SK-N-DZ (cell line): ENCODE results near the gene FSTL5. TPM values are rescaled to one million over a fixed set of nuclear protein-coding genes. Genes with fewer than 3 reads are reported as not detected.
"Not testable (repeated sequence)": the region's sequence is repeated elsewhere in the genome, so short reads cannot be mapped to it uniquely, and the experiment has no call there.

Experiments used
- DNase-seq: peaks from one replicate; pipeline ENCODE4 v3.0.0-alpha.2; 2015; ENCODE audit warnings: low spot score
- polyA plus RNA-seq, 2 experiments: library from polyadenylated mRNA; depleted of rRNA; stranded (reverse); fragments of >200 nt; gene quantifications; 2 replicates each; pipeline ENCODE4 v1.2.3, GENCODE V29; 2014

Gene FSTL5
- 0.16 and 0.32 TPM in 2 replicates for polyA plus RNA-seq (2014; cell fraction: cytosol; rRNA removed)
- polyA plus RNA-seq (2014; cell fraction: nucleus; rRNA removed) = 0.15 and 0.37 TPM in 2 replicates

- peak; percentile 67 for DNase-seq
Observed at GRCh38 chr4:162163892-162164759, at the start of gene FSTL5. Gene FSTL5 (minus strand): TSS chr4:162164000. CDS start chr4:162111396, 52,604 bp downstream.

- no peak for DNase-seq
Observed at GRCh38 chr4:162209706-162210105, 45.9 kb upstream of the FSTL5 start.

GRCh38 chr4:162203478-162203877 lies 39.7 kb upstream of the FSTL5 start:
- not testable (repeated sequence) for DNase-seq

GRCh38 chr4:162201673-162202072 lies 37.9 kb upstream of the FSTL5 start:
- no peak for DNase-seq

- DNase-seq = no peak
Observed at GRCh38 chr4:162170509-162170908, 6.7 kb upstream of the FSTL5 start.

- no peak for DNase-seq
Observed at GRCh38 chr4:162164906-162165510, 1.2 kb upstream of the FSTL5 start.

GRCh38 chr4:162162672-162163071 lies 1.1 kb downstream of the FSTL5 start:
- DNase-seq = no peak

GRCh38 chr4:162157241-162157640 lies 6.6 kb downstream of the FSTL5 start:
- no peak for DNase-seq

GRCh38 chr4:162154862-162155540 lies 8.8 kb downstream of the FSTL5 start:
- no peak for DNase-seq

- DNase-seq = no peak
Observed at GRCh38 chr4:162151850-162152249, 11.9 kb downstream of the FSTL5 start.

- no peak for DNase-seq
Observed at GRCh38 chr4:162151386-162151785, 12.4 kb downstream of the FSTL5 start.

- DNase-seq = no peak
Observed at GRCh38 chr4:162149644-162150043, 14.2 kb downstream of the FSTL5 start.

GRCh38 chr4:162140051-162140683 lies 23.6 kb downstream of the FSTL5 start:
- DNase-seq = no peak

- no peak for DNase-seq
Observed at GRCh38 chr4:162139412-162139811, 24.4 kb downstream of the FSTL5 start.

- no peak for DNase-seq
Observed at GRCh38 chr4:162131256-162131655, 32.5 kb downstream of the FSTL5 start.

- no peak for DNase-seq
Observed at GRCh38 chr4:162126729-162127128, 37.1 kb downstream of the FSTL5 start.

- DNase-seq = no peak
Observed at GRCh38 chr4:162117051-162117450, 46.7 kb downstream of the FSTL5 start.

- no peak for DNase-seq
Observed at GRCh38 chr4:162116095-162116779, 47.6 kb downstream of the FSTL5 start.

GRCh38 chr4:162115333-162115732 lies 48.5 kb downstream of the FSTL5 start:
- no peak for DNase-seq

GRCh38 chr4:162111078-162111477 lies 52.7 kb downstream of the FSTL5 start:
- no peak for DNase-seq

GRCh38 chr4:162104459-162105124 lies 59.2 kb downstream of the FSTL5 start:
- DNase-seq = peak; percentile 9
